NCI-H460 (cell line): ENCODE results near the gene TAP1. TPM values are rescaled to one million over a fixed set of nuclear protein-coding genes. Genes with fewer than 3 reads are reported as not detected.
"Not testable (repeated sequence)": the region's sequence is repeated elsewhere in the genome, so short reads cannot be mapped to it uniquely, and the experiment has no call there.

ENCODE experiments used
- DNase-seq: peaks from one replicate; pipeline ENCODE4 v3.0.0-alpha.2; 2016; ENCODE audit warnings: low read depth; ENCODE audit errors: extremely low read depth
- small RNA-seq, 2 experiments: library from RNA; depleted of rRNA; stranded (forward); fragments of <200 nt; gene quantifications; one replicate each; pipeline ENCODE3, GENCODE V24; 2014
- total RNA-seq: library from RNA; depleted of rRNA; stranded (reverse); fragments of >200 nt; shearing (Covaris generic); gene quantifications from 2 replicates; pipeline ENCODE4 v1.2.3, GENCODE V29; 2014; rRNA removed

The TAP1 gene
- total RNA-seq, 1 experiment from 2014 or later, result 49.3 TPM

- no peak for DNase-seq
These were observed 46.4 kb downstream of the TAP1 start for GRCh38 chr6:32807020-32807580.

- DNase-seq, result not testable (repeated sequence)
These were observed 48.1 kb downstream of the TAP1 start for GRCh38 chr6:32805404-32805803.

GRCh38 chr6:32803416-32803815 is 50.1 kb downstream of the TAP1 start:
- no peak for DNase-seq

- DNase-seq, result no peak
These were observed 53.8 kb downstream of the TAP1 start for GRCh38 chr6:32799740-32800139.

GRCh38 chr6:32799168-32799567 is 54.3 kb downstream of the TAP1 start:
- DNase-seq, result no peak

- DNase-seq, result peak; percentile 49
These were observed 56.4 kb downstream of the TAP1 start for GRCh38 chr6:32796848-32797776.

Small RNA genes lying within 50 kb of the gene (small RNA-seq; reads per million reads assigned to genes)
- 0 reads per million in 2 experiments for gene HLA-Z

Other genes starting within 250 kb of the TAP1 start
- not detected in 2 replicates for gene HLA-DQA1, start 216.3 kb downstream of the TAP1 start, total RNA-seq
- 0.17 TPM in 1 of 2 replicates, not detected in the other for gene HLA-DQB1, start 187.0 kb downstream of the TAP1 start, total RNA-seq
- not detected in 2 replicates for gene HLA-DQA2, start 112.3 kb downstream of the TAP1 start, total RNA-seq
- gene HLA-DQB2, start 90.2 kb downstream of the TAP1 start, total RNA-seq, result not detected in 2 replicates
- gene HLA-DOB, start 36.7 kb downstream of the TAP1 start, total RNA-seq, result 0.40 and 0.58 TPM in 2 replicates
- 29.8 and 30.7 TPM in 2 replicates for gene TAP2, start 15.0 kb downstream of the TAP1 start, total RNA-seq
- 48.2 and 50.3 TPM in 2 replicates for gene PSMB8, start 9.7 kb downstream of the TAP1 start, total RNA-seq
- gene PSMB9, start 488 bp upstream of the TAP1 start, total RNA-seq, result 20.3 and 21.4 TPM in 2 replicates
- gene HLA-DMB, start 87.3 kb upstream of the TAP1 start, total RNA-seq, result not detected in 2 replicates
- gene HLA-DMA, start 99.4 kb upstream of the TAP1 start, total RNA-seq, result 1.2 and 2.0 TPM in 2 replicates
- 132 and 133 TPM in 2 replicates for gene BRD2, start 114.9 kb upstream of the TAP1 start, total RNA-seq
- gene HLA-DOA, start 155.9 kb upstream of the TAP1 start, total RNA-seq, result not detected in 2 replicates
- gene HLA-DPA1, start 219.9 kb upstream of the TAP1 start, total RNA-seq, result not detected in 2 replicates
- not detected in 2 replicates for gene HLA-DPB1, start 222.3 kb upstream of the TAP1 start, total RNA-seq